ENCODE measurements around the gene CLDN25.
A peak's percentile ranks its signal among the peaks of the same experiment; 100 is the strongest.

DNA sequence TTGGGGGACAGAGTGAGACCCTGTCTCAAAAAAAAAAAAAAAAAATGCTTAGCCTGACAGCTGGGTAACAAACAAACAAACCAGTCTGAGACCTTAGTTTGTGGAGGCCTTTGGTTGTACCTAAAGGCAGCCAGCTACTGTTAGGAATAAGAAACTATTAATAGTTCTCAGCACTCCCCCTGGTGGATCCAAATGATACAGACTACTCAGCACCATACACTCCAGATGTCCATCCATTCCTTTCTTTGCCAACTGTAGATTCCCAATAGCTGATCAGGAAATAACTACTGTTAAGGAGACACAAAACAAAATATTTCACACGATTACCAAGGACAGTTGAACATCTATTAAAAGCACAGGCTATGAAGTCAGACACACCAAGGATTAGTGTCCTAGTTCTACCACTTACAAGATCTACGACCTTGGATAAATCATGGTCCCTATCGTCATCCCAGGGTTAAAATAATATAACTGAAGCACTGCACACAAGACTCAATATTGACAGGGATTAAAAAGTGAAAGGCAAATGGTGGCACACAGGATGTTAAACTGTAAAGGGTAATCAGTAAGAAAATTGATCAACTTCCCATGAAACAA lies 17.2 kb downstream of the CLDN25 start:
- TF ChIP-seq, protein P1, sequence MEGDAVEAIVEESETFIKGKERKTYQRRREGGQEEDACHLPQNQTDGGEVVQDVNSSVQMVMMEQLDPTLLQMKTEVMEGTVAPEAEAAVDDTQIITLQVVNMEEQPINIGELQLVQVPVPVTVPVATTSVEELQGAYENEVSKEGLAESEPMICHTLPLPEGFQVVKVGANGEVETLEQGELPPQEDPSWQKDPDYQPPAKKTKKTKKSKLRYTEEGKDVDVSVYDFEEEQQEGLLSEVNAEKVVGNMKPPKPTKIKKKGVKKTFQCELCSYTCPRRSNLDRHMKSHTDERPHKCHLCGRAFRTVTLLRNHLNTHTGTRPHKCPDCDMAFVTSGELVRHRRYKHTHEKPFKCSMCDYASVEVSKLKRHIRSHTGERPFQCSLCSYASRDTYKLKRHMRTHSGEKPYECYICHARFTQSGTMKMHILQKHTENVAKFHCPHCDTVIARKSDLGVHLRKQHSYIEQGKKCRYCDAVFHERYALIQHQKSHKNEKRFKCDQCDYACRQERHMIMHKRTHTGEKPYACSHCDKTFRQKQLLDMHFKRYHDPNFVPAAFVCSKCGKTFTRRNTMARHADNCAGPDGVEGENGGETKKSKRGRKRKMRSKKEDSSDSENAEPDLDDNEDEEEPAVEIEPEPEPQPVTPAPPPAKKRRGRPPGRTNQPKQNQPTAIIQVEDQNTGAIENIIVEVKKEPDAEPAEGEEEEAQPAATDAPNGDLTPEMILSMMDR (IDR thresholded peaks at IDR 0.05; ENCODE audit: borderline replicate concordance, extremely low read depth, low read length, poor library complexity, severe bottlenecking) = peak; percentile 72
- no peak for TF ChIP-seq EZH2 (IDR thresholded peaks at IDR 0.05; ENCODE audit: borderline replicate concordance, low read depth, low read length, severe bottlenecking)
